NCI-H2081 (cell line): ENCODE data around the gene SWAP70.
"Not testable (repeated sequence)": the region's sequence is repeated elsewhere in the genome, so short reads cannot be mapped to it uniquely, and the experiment has no call there.

Experiments
- DNase-seq, 2 experiments: peaks; one replicate each; lab custom pipeline; 2025; lab: John Stamatoyannopoulos, UW

The SWAP70 gene

GRCh38 chr11:9692691-9693090, 28.8 kb downstream of the SWAP70 start:
- no peak for DNase-seq

GRCh38 chr11:9693801-9694553, 30.1 kb downstream of the SWAP70 start:
- DNase-seq = no peak

GRCh38 chr11:9695228-9695627, 31.4 kb downstream of the SWAP70 start:
- not testable (repeated sequence) for DNase-seq

- no peak for DNase-seq
These were observed 33.9 kb downstream of the SWAP70 start for GRCh38 chr11:9697766-9698165.

- no peak for DNase-seq
These were observed 36.4 kb downstream of the SWAP70 start for GRCh38 chr11:9700105-9700801.

GRCh38 chr11:9701799-9702198, 37.9 kb downstream of the SWAP70 start:
- no peak for DNase-seq

GRCh38 chr11:9703280-9703679, 39.4 kb downstream of the SWAP70 start:
- DNase-seq = no peak

- DNase-seq = no peak
These were observed 40.2 kb downstream of the SWAP70 start for GRCh38 chr11:9704037-9704436.

- DNase-seq = no peak
These were observed 40.7 kb downstream of the SWAP70 start for GRCh38 chr11:9704620-9705019.

GRCh38 chr11:9705361-9705760, 41.5 kb downstream of the SWAP70 start:
- not testable (repeated sequence) for DNase-seq

GRCh38 chr11:9708544-9708943, 44.7 kb downstream of the SWAP70 start:
- no peak for DNase-seq

- no peak for DNase-seq
These were observed 46.3 kb downstream of the SWAP70 start for GRCh38 chr11:9710223-9710622.

GRCh38 chr11:9710852-9711251, 47.0 kb downstream of the SWAP70 start:
- DNase-seq = no peak

- no peak for DNase-seq
These were observed 47.8 kb downstream of the SWAP70 start for GRCh38 chr11:9711454-9712307.

GRCh38 chr11:9714272-9714940, 50.5 kb downstream of the SWAP70 start:
- DNase-seq = no peak

- no peak for DNase-seq
These were observed 52.6 kb downstream of the SWAP70 start for GRCh38 chr11:9716275-9717039.

GRCh38 chr11:9717040-9717357, 53.1 kb downstream of the SWAP70 start:
- DNase-seq = no peak

- DNase-seq = no peak
These were observed 53.8 kb downstream of the SWAP70 start for GRCh38 chr11:9717719-9718118.

- no peak for DNase-seq
These were observed 54.3 kb downstream of the SWAP70 start for GRCh38 chr11:9718147-9718546.

GRCh38 chr11:9719566-9720289, 55.9 kb downstream of the SWAP70 start:
- peak in 1 of 2 experiments; percentile 19 for DNase-seq

- DNase-seq = no peak
These were observed 56.4 kb downstream of the SWAP70 start for GRCh38 chr11:9720290-9720630.
